ENCODE measurements around the gene FCGR2B.
"Not testable (repeated sequence)": the region's sequence is repeated elsewhere in the genome, so short reads cannot be mapped to it uniquely, and the experiment has no call there.

FCGR2B gene

GRCh38 chr1:161630128-161630742, 32.7 kb upstream of the FCGR2B start:
- H3K9me3 ChIP-seq (ENCODE audit: control insufficient read depth, low read length); DNase-seq; H3K4me3 ChIP-seq (ENCODE audit: insufficient read depth, low read depth, low read length, poor library complexity, severe bottlenecking); H3K4me1 ChIP-seq (ENCODE audit: control insufficient read depth, insufficient read depth, low read length, poor library complexity, severe bottlenecking); H3K27ac ChIP-seq (ENCODE audit: insufficient read depth, low read length, poor library complexity, severe bottlenecking); H3K27me3 ChIP-seq (replicated peaks; ENCODE audit: control insufficient read depth, insufficient read depth, low read length, poor library complexity, severe bottlenecking); H3K36me3 ChIP-seq (ENCODE audit: control insufficient read depth, insufficient read depth, low read length): not testable (repeated sequence)

GRCh38 chr1:161631076-161631475, 31.9 kb upstream of the FCGR2B start, which contains the start of gene FCGR3B:
Gene FCGR3B, minus strand, starts transcription at chr1:161631176. Its CDS starts 82 bp downstream, at chr1:161631094.
- Histone ChIP-seq H3K4me1 (ENCODE audit: control insufficient read depth, insufficient read depth, low read length, poor library complexity, severe bottlenecking) (no peaks in the 10 kb centered on the region), H3K27ac (ENCODE audit: insufficient read depth, low read length, poor library complexity, severe bottlenecking) (no peak within 1 kb of the TSS), H3K27me3 (replicated peaks; ENCODE audit: control insufficient read depth, insufficient read depth, low read length, poor library complexity, severe bottlenecking) (no peaks in the 10 kb centered on the region), H3K36me3 (ENCODE audit: control insufficient read depth, insufficient read depth, low read length) (no peaks in the 10 kb centered on the region), H3K4me3 (ENCODE audit: insufficient read depth, low read depth, low read length, poor library complexity, severe bottlenecking) (no peak within 1 kb of the TSS), H3K9me3 (ENCODE audit: control insufficient read depth, low read length) (no peaks in the 10 kb centered on the region)
- DNase-seq, result no peak

GRCh38 chr1:161634993-161635392, 27.9 kb upstream of the FCGR2B start:
- H3K9me3 ChIP-seq (ENCODE audit: control insufficient read depth, low read length); H3K4me3 ChIP-seq (ENCODE audit: insufficient read depth, low read depth, low read length, poor library complexity, severe bottlenecking); H3K27me3 ChIP-seq (replicated peaks; ENCODE audit: control insufficient read depth, insufficient read depth, low read length, poor library complexity, severe bottlenecking); DNase-seq; H3K4me1 ChIP-seq (ENCODE audit: control insufficient read depth, insufficient read depth, low read length, poor library complexity, severe bottlenecking); H3K27ac ChIP-seq (ENCODE audit: insufficient read depth, low read length, poor library complexity, severe bottlenecking); H3K36me3 ChIP-seq (ENCODE audit: control insufficient read depth, insufficient read depth, low read length): not testable (repeated sequence)

GRCh38 chr1:161636189-161636782, 26.7 kb upstream of the FCGR2B start:
- H3K27ac ChIP-seq (ENCODE audit: insufficient read depth, low read length, poor library complexity, severe bottlenecking); H3K9me3 ChIP-seq (ENCODE audit: control insufficient read depth, low read length); H3K4me1 ChIP-seq (ENCODE audit: control insufficient read depth, insufficient read depth, low read length, poor library complexity, severe bottlenecking); H3K36me3 ChIP-seq (ENCODE audit: control insufficient read depth, insufficient read depth, low read length); H3K4me3 ChIP-seq (ENCODE audit: insufficient read depth, low read depth, low read length, poor library complexity, severe bottlenecking); DNase-seq; H3K27me3 ChIP-seq (replicated peaks; ENCODE audit: control insufficient read depth, insufficient read depth, low read length, poor library complexity, severe bottlenecking): not testable (repeated sequence)

GRCh38 chr1:161636976-161637375, 26.0 kb upstream of the FCGR2B start:
- not testable (repeated sequence) for H3K4me1 ChIP-seq (ENCODE audit: control insufficient read depth, insufficient read depth, low read length, poor library complexity, severe bottlenecking); H3K27ac ChIP-seq (ENCODE audit: insufficient read depth, low read length, poor library complexity, severe bottlenecking); H3K27me3 ChIP-seq (replicated peaks; ENCODE audit: control insufficient read depth, insufficient read depth, low read length, poor library complexity, severe bottlenecking); DNase-seq; H3K4me3 ChIP-seq (ENCODE audit: insufficient read depth, low read depth, low read length, poor library complexity, severe bottlenecking); H3K36me3 ChIP-seq (ENCODE audit: control insufficient read depth, insufficient read depth, low read length); H3K9me3 ChIP-seq (ENCODE audit: control insufficient read depth, low read length)

- not testable (repeated sequence) for H3K27ac ChIP-seq (ENCODE audit: insufficient read depth, low read length, poor library complexity, severe bottlenecking); H3K4me1 ChIP-seq (ENCODE audit: control insufficient read depth, insufficient read depth, low read length, poor library complexity, severe bottlenecking); H3K9me3 ChIP-seq (ENCODE audit: control insufficient read depth, low read length); DNase-seq; H3K27me3 ChIP-seq (replicated peaks; ENCODE audit: control insufficient read depth, insufficient read depth, low read length, poor library complexity, severe bottlenecking); H3K4me3 ChIP-seq (ENCODE audit: insufficient read depth, low read depth, low read length, poor library complexity, severe bottlenecking); H3K36me3 ChIP-seq (ENCODE audit: control insufficient read depth, insufficient read depth, low read length)
Measured at GRCh38 chr1:161638251-161638993, 24.5 kb upstream of the FCGR2B start.

- H3K4me3 ChIP-seq (ENCODE audit: insufficient read depth, low read depth, low read length, poor library complexity, severe bottlenecking); H3K36me3 ChIP-seq (ENCODE audit: control insufficient read depth, insufficient read depth, low read length); H3K4me1 ChIP-seq (ENCODE audit: control insufficient read depth, insufficient read depth, low read length, poor library complexity, severe bottlenecking); H3K27ac ChIP-seq (ENCODE audit: insufficient read depth, low read length, poor library complexity, severe bottlenecking); DNase-seq; H3K27me3 ChIP-seq (replicated peaks; ENCODE audit: control insufficient read depth, insufficient read depth, low read length, poor library complexity, severe bottlenecking); H3K9me3 ChIP-seq (ENCODE audit: control insufficient read depth, low read length): not testable (repeated sequence)
Measured at GRCh38 chr1:161639203-161639602, 23.7 kb upstream of the FCGR2B start.

GRCh38 chr1:161642697-161643096, 20.2 kb upstream of the FCGR2B start:
- H3K27ac ChIP-seq (ENCODE audit: insufficient read depth, low read length, poor library complexity, severe bottlenecking); H3K4me1 ChIP-seq (ENCODE audit: control insufficient read depth, insufficient read depth, low read length, poor library complexity, severe bottlenecking); H3K27me3 ChIP-seq (replicated peaks; ENCODE audit: control insufficient read depth, insufficient read depth, low read length, poor library complexity, severe bottlenecking); H3K36me3 ChIP-seq (ENCODE audit: control insufficient read depth, insufficient read depth, low read length); H3K4me3 ChIP-seq (ENCODE audit: insufficient read depth, low read depth, low read length, poor library complexity, severe bottlenecking); DNase-seq; H3K9me3 ChIP-seq (ENCODE audit: control insufficient read depth, low read length): not testable (repeated sequence)

- H3K4me3 ChIP-seq (ENCODE audit: insufficient read depth, low read depth, low read length, poor library complexity, severe bottlenecking); H3K36me3 ChIP-seq (ENCODE audit: control insufficient read depth, insufficient read depth, low read length); DNase-seq; H3K4me1 ChIP-seq (ENCODE audit: control insufficient read depth, insufficient read depth, low read length, poor library complexity, severe bottlenecking); H3K27ac ChIP-seq (ENCODE audit: insufficient read depth, low read length, poor library complexity, severe bottlenecking); H3K9me3 ChIP-seq (ENCODE audit: control insufficient read depth, low read length); H3K27me3 ChIP-seq (replicated peaks; ENCODE audit: control insufficient read depth, insufficient read depth, low read length, poor library complexity, severe bottlenecking): not testable (repeated sequence)
Measured at GRCh38 chr1:161643481-161644208, 19.3 kb upstream of the FCGR2B start.

- H3K36me3 ChIP-seq (ENCODE audit: control insufficient read depth, insufficient read depth, low read length); DNase-seq; H3K4me1 ChIP-seq (ENCODE audit: control insufficient read depth, insufficient read depth, low read length, poor library complexity, severe bottlenecking); H3K4me3 ChIP-seq (ENCODE audit: insufficient read depth, low read depth, low read length, poor library complexity, severe bottlenecking); H3K27ac ChIP-seq (ENCODE audit: insufficient read depth, low read length, poor library complexity, severe bottlenecking); H3K9me3 ChIP-seq (ENCODE audit: control insufficient read depth, low read length); H3K27me3 ChIP-seq (replicated peaks; ENCODE audit: control insufficient read depth, insufficient read depth, low read length, poor library complexity, severe bottlenecking): not testable (repeated sequence)
Measured at GRCh38 chr1:161644855-161645254, 18.1 kb upstream of the FCGR2B start.

Measured in effector memory CD4-positive, alpha-beta T cell (primary cell).